RWPE2 (cell line): ENCODE data around the gene PTGR2.
"Not testable (repeated sequence)": the region's sequence is repeated elsewhere in the genome, so short reads cannot be mapped to it uniquely, and the experiment has no call there.

Source experiments
- ATAC-seq: fragments of 200-7000 bp; cut with Tn5 transposase; 3 replicates; pipeline ENCODE4 v1.9.1; 2021; ENCODE audit warnings: low read depth
- DNase-seq: peaks from one replicate; pipeline ENCODE4 v3.0.0-alpha.2; 2020; ENCODE audit warnings: low spot score
- H3K27ac ChIP-seq: fragments of 450-650 bp; 2 replicates; pipeline ENCODE4 v1.5.1; 2017; ENCODE audit warnings: mild to moderate bottlenecking; ENCODE audit not compliant: poor library complexity, severe bottlenecking
- H3K27me3 ChIP-seq: fragments of 250-450 bp; sonication (Bioruptor Pico); 2 replicates; pipeline ENCODE4 v1.5.1; 2021; ENCODE audit warnings: mild to moderate bottlenecking, moderate library complexity; ENCODE audit not compliant: insufficient read depth, poor library complexity, severe bottlenecking
- H3K36me3 ChIP-seq: fragments of 250-450 bp; sonication (Bioruptor Pico); 2 replicates; pipeline ENCODE4 v1.5.1; 2020; ENCODE audit warnings: low read depth, mild to moderate bottlenecking, moderate library complexity
- H3K4me1 ChIP-seq: fragments of 250-450 bp; sonication (Bioruptor Pico); 2 replicates; pipeline ENCODE4 v1.5.1; 2021; ENCODE audit warnings: mild to moderate bottlenecking, moderate library complexity; ENCODE audit not compliant: insufficient read depth, poor library complexity, severe bottlenecking
- H3K4me3 ChIP-seq: fragments of 250-450 bp; sonication (Bioruptor Pico); 2 replicates; pipeline ENCODE4 v1.5.1; 2021; ENCODE audit warnings: mild to moderate bottlenecking, moderate library complexity; ENCODE audit not compliant: severe bottlenecking
- H3K9me3 ChIP-seq: fragments of 250-450 bp; sonication (Bioruptor Pico); 2 replicates; pipeline ENCODE4 v1.5.1; 2021; ENCODE audit warnings: mild to moderate bottlenecking, moderate library complexity; ENCODE audit not compliant: severe bottlenecking
- CTCF ChIP-seq: fragments of 450-650 bp; IDR thresholded peaks from one replicate; pipeline ENCODE4 v1.5.1; 2017; ENCODE audit warnings: mild to moderate bottlenecking, moderate library complexity; ENCODE audit not compliant: poor library complexity, severe bottlenecking

PTGR2 gene

GRCh38 chr14:73916324-73916723, 64.7 kb downstream of the PTGR2 start:
- ATAC-seq (no peak), DNase-seq (no peak)
- H3K4me1 ChIP-seq = peaks cover 6% of the 10 kb centered on the region
- no peaks in the 10 kb centered on the region for H3K27me3 ChIP-seq
- H3K27ac ChIP-seq = no peak overlapping the region
- H3K36me3 ChIP-seq = peaks cover 86% of the 10 kb centered on the region
- no peak overlapping the region for H3K4me3 ChIP-seq
- TF ChIP-seq CTCF = no peak
- H3K9me3 ChIP-seq = no peaks in the 10 kb centered on the region

GRCh38 chr14:73919457-73919856, 67.8 kb downstream of the PTGR2 start:
- ATAC-seq, DNase-seq, H3K4me1 ChIP-seq, H3K27ac ChIP-seq, H3K4me3 ChIP-seq, H3K27me3 ChIP-seq, H3K9me3 ChIP-seq: not testable (repeated sequence)
- peaks cover 87% of the 10 kb centered on the region for H3K36me3 ChIP-seq

- Histone ChIP-seq H3K27me3 (no peaks in the 10 kb centered on the region), H3K9me3 (no peaks in the 10 kb centered on the region), H3K4me1 (no peaks in the 10 kb centered on the region), H3K4me3 (no peak overlapping the region), H3K27ac (no peak overlapping the region), H3K36me3 (peaks cover 100% of the 10 kb centered on the region)
- ATAC-seq = no peak
- DNase-seq = no peak
- TF ChIP-seq CTCF = no peak
Measured at GRCh38 chr14:73924337-73924736, 72.7 kb downstream of the PTGR2 start.
